ENCODE measurements around the gene ACVRL1. TPM values are rescaled to one million over a fixed set of nuclear protein-coding genes. Genes with fewer than 3 reads are reported as not detected.
A peak's percentile ranks its signal among the peaks of the same experiment; 100 is the strongest.

ACVRL1 gene
- total RNA-seq, 1 experiment from 2014 or later = not detected

- BruUV-seq (replicated peaks) = no TSS peak
- H3K4me1 Mint-ChIP-seq (ENCODE audit: low read depth, unreplicated experiment) = no peaks in the 10 kb centered on the region
- no peaks in the 10 kb centered on the region for H3K36me3 Mint-ChIP-seq (ENCODE audit: insufficient read depth, unreplicated experiment)
- Histone ChIP-seq H3K4me3 (ENCODE audit: low read depth, low read length) (no peak overlapping the region), H3K4me1 (no peaks in the 10 kb centered on the region), H3K9me3 (peaks cover 19% of the 10 kb centered on the region), H3K27me3 (replicated peaks; ENCODE audit: control insufficient read depth, insufficient read depth, low read length) (no peaks in the 10 kb centered on the region), H3K36me3 (ENCODE audit: control insufficient read depth, insufficient read depth, low read length) (no peaks in the 10 kb centered on the region)
- POLR2A ChIA-PET = interaction anchor here (0.6 kb wide), 1 partner anchor 12 kb away, joined by 3 read pairs; no protein-coding TSS in a partner anchor
- H3K4me3 Mint-ChIP-seq (ENCODE audit: unreplicated experiment) = no peak overlapping the region
- CTCF ChIA-PET = no interaction called here
- intact Hi-C loops (cut with micrococcal nuclease; ENCODE audit: unreplicated experiment) = no loop called here
- no peak for DNase-seq
- no peak for TF ChIP-seq CTCF (IDR thresholded peaks at IDR 0.05; ENCODE audit: insufficient read depth in 1 of 2, low read depth in 1 of 2, low read length in 1 of 2, severe bottlenecking in 1 of 2, unreplicated experiment in 1 of 2)
- H3K9me3 Mint-ChIP-seq (ENCODE audit: unreplicated experiment) = peaks cover 18% of the 10 kb centered on the region
- H3K27ac Mint-ChIP-seq (ENCODE audit: unreplicated experiment) = no peak overlapping the region
- H3K27me3 Mint-ChIP-seq (ENCODE audit: insufficient read depth, unreplicated experiment) = no peaks in the 10 kb centered on the region
Observed at GRCh38 chr12:51942056-51942455, 34.8 kb downstream of the ACVRL1 start.

GRCh38 chr12:51942501-51943000 is 35.2 kb downstream of the ACVRL1 start:
- no peaks in the 10 kb centered on the region for H3K36me3 ChIP-seq (ENCODE audit: control insufficient read depth, insufficient read depth, low read length)
- intact Hi-C loops (cut with micrococcal nuclease; ENCODE audit: unreplicated experiment) = no loop called here
- no peak overlapping the region for H3K4me3 ChIP-seq (ENCODE audit: low read depth, low read length)
- no peaks in the 10 kb centered on the region for H3K27me3 ChIP-seq (replicated peaks; ENCODE audit: control insufficient read depth, insufficient read depth, low read length)
- H3K4me3 Mint-ChIP-seq (ENCODE audit: unreplicated experiment) = no peak overlapping the region
- no peaks in the 10 kb centered on the region for H3K4me1 ChIP-seq
- peak in 1 of 2 experiments; percentile 20 for DNase-seq
- no peaks in the 10 kb centered on the region for H3K36me3 Mint-ChIP-seq (ENCODE audit: insufficient read depth, unreplicated experiment)
- no peak overlapping the region for H3K27ac Mint-ChIP-seq (ENCODE audit: unreplicated experiment)
- CTCF ChIA-PET = no interaction called here
- no peaks in the 10 kb centered on the region for H3K27me3 Mint-ChIP-seq (ENCODE audit: insufficient read depth, unreplicated experiment)
- POLR2A ChIA-PET = no interaction called here
- no peaks in the 10 kb centered on the region for H3K4me1 Mint-ChIP-seq (ENCODE audit: low read depth, unreplicated experiment)
- no TSS peak for BruUV-seq (replicated peaks)
- peaks cover 18% of the 10 kb centered on the region for H3K9me3 Mint-ChIP-seq (ENCODE audit: unreplicated experiment)
- TF ChIP-seq CTCF (IDR thresholded peaks at IDR 0.05; ENCODE audit: insufficient read depth in 1 of 2, low read depth in 1 of 2, low read length in 1 of 2, severe bottlenecking in 1 of 2, unreplicated experiment in 1 of 2) = no peak
- H3K9me3 ChIP-seq = peaks cover 19% of the 10 kb centered on the region

GRCh38 chr12:51943346-51943745 is 36.0 kb downstream of the ACVRL1 start:
- ChIA-PET POLR2A (no interaction called here), CTCF (no interaction called here)
- peaks cover 18% of the 10 kb centered on the region for H3K9me3 Mint-ChIP-seq (ENCODE audit: unreplicated experiment)
- Histone ChIP-seq H3K36me3 (ENCODE audit: control insufficient read depth, insufficient read depth, low read length) (no peaks in the 10 kb centered on the region), H3K4me3 (ENCODE audit: low read depth, low read length) (no peak overlapping the region), H3K9me3 (peaks cover 19% of the 10 kb centered on the region), H3K27me3 (replicated peaks; ENCODE audit: control insufficient read depth, insufficient read depth, low read length) (no peaks in the 10 kb centered on the region), H3K4me1 (no peaks in the 10 kb centered on the region)
- no peaks in the 10 kb centered on the region for H3K4me1 Mint-ChIP-seq (ENCODE audit: low read depth, unreplicated experiment)
- BruUV-seq (replicated peaks) = no TSS peak
- intact Hi-C loops (cut with micrococcal nuclease; ENCODE audit: unreplicated experiment) = no loop called here
- H3K4me3 Mint-ChIP-seq (ENCODE audit: unreplicated experiment) = no peak overlapping the region
- H3K36me3 Mint-ChIP-seq (ENCODE audit: insufficient read depth, unreplicated experiment) = no peaks in the 10 kb centered on the region
- DNase-seq = no peak
- H3K27ac Mint-ChIP-seq (ENCODE audit: unreplicated experiment) = no peak overlapping the region
- TF ChIP-seq CTCF (IDR thresholded peaks at IDR 0.05; ENCODE audit: insufficient read depth in 1 of 2, low read depth in 1 of 2, low read length in 1 of 2, severe bottlenecking in 1 of 2, unreplicated experiment in 1 of 2) = no peak
- no peaks in the 10 kb centered on the region for H3K27me3 Mint-ChIP-seq (ENCODE audit: insufficient read depth, unreplicated experiment)
